ENCODE measurements around the gene KRTCAP2. TPM values are rescaled to one million over a fixed set of nuclear protein-coding genes. Genes with fewer than 3 reads are reported as not detected.
"Not testable (repeated sequence)": the region's sequence is repeated elsewhere in the genome, so short reads cannot be mapped to it uniquely, and the experiment has no call there.

KRTCAP2 gene
- total RNA-seq, 1 experiment from 2014 or later: 156 TPM

- Histone ChIP-seq H2AFZ (no peak overlapping the region), H3K27ac (no peak overlapping the region), H3K36me3 (ENCODE audit: low read depth) (no peaks in the 10 kb centered on the region; the same call in 1 of the 2 replicates), H3K79me2 (ENCODE audit: low read depth) (peaks cover 17% of the 10 kb centered on the region), H4K20me1 (ENCODE audit: insufficient read depth) (0 out of 2 replicates have a peak, but pooled peaks cover 5% of the 10 kb centered on the region), H3K27me3 (ENCODE audit: insufficient read depth, low read depth) (no peaks in the 10 kb centered on the region), H3K4me1 (replicated peaks; ENCODE audit: insufficient read depth) (peaks cover 21% of the 10 kb centered on the region), H3F3A (ENCODE audit: insufficient read depth, low read depth) (peaks cover 14% of the 10 kb centered on the region; the same call in 1 of the 2 replicates), H3K4me3 (no peak overlapping the region), H3K9me3 (ENCODE audit: insufficient read depth, low read depth) (no peaks in the 10 kb centered on the region), H3K4me2 (no peak overlapping the region), H3K9me2 (ENCODE audit: insufficient read depth) (no peaks in the 10 kb centered on the region)
- intact Hi-C loops (cut with micrococcal nuclease; ENCODE audit: unreplicated experiment): no loop called here
- TF ChIP-seq EZH2 (IDR thresholded peaks at IDR 0.05; ENCODE audit: low read depth) (no peak), CTCF (conservative IDR thresholded peaks at IDR 0.05) (no peak)
- DNase-seq: no peak
- CTCF ChIA-PET: interaction anchor here (0.7 kb wide), 2 partner anchors 74 to 78 kb away, joined by 3 read pairs; no protein-coding TSS in a partner anchor
- BruUV-seq (replicated peaks): no TSS peak
- POLR2A ChIA-PET (ENCODE audit: unreplicated experiment): no interaction called here
These were observed 3.6 kb downstream of the KRTCAP2 start for GRCh38 chr1:155169541-155169940.

GRCh38 chr1:155168456-155169210, 4.5 kb downstream of the KRTCAP2 start:
- no peaks in the 10 kb centered on the region for H3K9me3 ChIP-seq (ENCODE audit: insufficient read depth, low read depth)
- no peaks in the 10 kb centered on the region for H3K27me3 ChIP-seq (ENCODE audit: insufficient read depth, low read depth)
- no peaks in the 10 kb centered on the region for H3K9me2 ChIP-seq (ENCODE audit: insufficient read depth)
- no peak overlapping the region for H3K4me2 ChIP-seq
- no peak for TF ChIP-seq EZH2 (IDR thresholded peaks at IDR 0.05; ENCODE audit: low read depth)
- TF ChIP-seq CTCF (conservative IDR thresholded peaks at IDR 0.05): no peak
- peaks cover 15% of the 10 kb centered on the region for H3K4me1 ChIP-seq (replicated peaks; ENCODE audit: insufficient read depth)
- intact Hi-C loops (cut with micrococcal nuclease; ENCODE audit: unreplicated experiment): no loop called here
- H2AFZ ChIP-seq: no peak overlapping the region
- CTCF ChIA-PET: interaction anchor here (0.7 to 1.5 kb wide), 7 partner anchors 56 to 83 kb away, joined by 3 to 20 read pairs (median 7); no protein-coding TSS in a partner anchor
- DNase-seq: no peak
- POLR2A ChIA-PET (ENCODE audit: unreplicated experiment): interaction anchor here (0.5 kb wide), 1 partner anchor 232 kb away, joined by 3 read pairs; no protein-coding TSS in a partner anchor
- no peaks in the 10 kb centered on the region; the same call in 1 of the 2 replicates for H3K36me3 ChIP-seq (ENCODE audit: low read depth)
- BruUV-seq (replicated peaks): no TSS peak
- H3K79me2 ChIP-seq (ENCODE audit: low read depth): peaks cover 17% of the 10 kb centered on the region
- peaks cover 14% of the 10 kb centered on the region; the same call in 1 of the 2 replicates for H3F3A ChIP-seq (ENCODE audit: insufficient read depth, low read depth)
- no peak overlapping the region for H3K4me3 ChIP-seq
- H4K20me1 ChIP-seq (ENCODE audit: insufficient read depth): 0 out of 2 replicates have a peak, but pooled peaks cover 5% of the 10 kb centered on the region
- H3K27ac ChIP-seq: no peak overlapping the region

GRCh38 chr1:155168105-155168445, 5.0 kb downstream of the KRTCAP2 start:
- Histone ChIP-seq H3F3A (ENCODE audit: insufficient read depth, low read depth) (peaks cover 14% of the 10 kb centered on the region; the same call in 1 of the 2 replicates), H3K4me2 (peak overlapping the region; percentile 69; the same call in 1 of the 2 replicates), H3K4me1 (replicated peaks; ENCODE audit: insufficient read depth) (peaks cover 12% of the 10 kb centered on the region), H3K79me2 (ENCODE audit: low read depth) (peaks cover 17% of the 10 kb centered on the region)
- BruUV-seq (replicated peaks); H3K36me3 ChIP-seq (ENCODE audit: low read depth); H4K20me1 ChIP-seq (ENCODE audit: insufficient read depth); H3K27me3 ChIP-seq (ENCODE audit: insufficient read depth, low read depth); H3K27ac ChIP-seq; H3K4me3 ChIP-seq; H3K9me3 ChIP-seq (ENCODE audit: insufficient read depth, low read depth); intact Hi-C loops (cut with micrococcal nuclease; ENCODE audit: unreplicated experiment); DNase-seq; H2AFZ ChIP-seq; H3K9me2 ChIP-seq (ENCODE audit: insufficient read depth): not testable (repeated sequence)
- CTCF ChIA-PET: interaction anchor here (0.7 to 1.5 kb wide), 7 partner anchors 56 to 92 kb away, joined by 3 to 20 read pairs (median 7); no protein-coding TSS in a partner anchor
- POLR2A ChIA-PET (ENCODE audit: unreplicated experiment): interaction anchor here (0.5 to 0.7 kb wide), 2 partner anchors 232 to 608 kb away, joined by 3 read pairs; no protein-coding TSS in a partner anchor

Measured in PC-9 (cell line).